CMK (cell line): ENCODE data around the gene LDLR.
"Not testable (repeated sequence)": the region's sequence is repeated elsewhere in the genome, so short reads cannot be mapped to it uniquely, and the experiment has no call there.

ENCODE experiments used
- DNase-seq: peaks from one replicate; pipeline ENCODE4 v3.0.0-alpha.2; 2010; ENCODE audit warnings: low read depth

Gene LDLR

DNA sequence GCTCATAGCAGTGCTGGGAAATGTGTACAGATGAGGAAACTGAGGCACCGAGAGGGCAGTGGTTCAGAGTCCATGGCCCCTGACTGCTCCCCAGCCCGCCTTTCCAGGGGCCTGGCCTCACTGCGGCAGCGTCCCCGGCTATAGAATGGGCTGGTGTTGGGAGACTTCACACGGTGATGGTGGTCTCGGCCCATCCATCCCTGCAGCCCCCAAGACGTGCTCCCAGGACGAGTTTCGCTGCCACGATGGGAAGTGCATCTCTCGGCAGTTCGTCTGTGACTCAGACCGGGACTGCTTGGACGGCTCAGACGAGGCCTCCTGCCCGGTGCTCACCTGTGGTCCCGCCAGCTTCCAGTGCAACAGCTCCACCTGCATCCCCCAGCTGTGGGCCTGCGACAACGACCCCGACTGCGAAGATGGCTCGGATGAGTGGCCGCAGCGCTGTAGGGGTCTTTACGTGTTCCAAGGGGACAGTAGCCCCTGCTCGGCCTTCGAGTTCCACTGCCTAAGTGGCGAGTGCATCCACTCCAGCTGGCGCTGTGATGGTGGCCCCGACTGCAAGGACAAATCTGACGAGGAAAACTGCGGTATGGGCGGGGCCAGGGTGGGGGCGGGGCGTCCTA is 15.9 kb downstream of the LDLR start:
- no peak for DNase-seq

DNA sequence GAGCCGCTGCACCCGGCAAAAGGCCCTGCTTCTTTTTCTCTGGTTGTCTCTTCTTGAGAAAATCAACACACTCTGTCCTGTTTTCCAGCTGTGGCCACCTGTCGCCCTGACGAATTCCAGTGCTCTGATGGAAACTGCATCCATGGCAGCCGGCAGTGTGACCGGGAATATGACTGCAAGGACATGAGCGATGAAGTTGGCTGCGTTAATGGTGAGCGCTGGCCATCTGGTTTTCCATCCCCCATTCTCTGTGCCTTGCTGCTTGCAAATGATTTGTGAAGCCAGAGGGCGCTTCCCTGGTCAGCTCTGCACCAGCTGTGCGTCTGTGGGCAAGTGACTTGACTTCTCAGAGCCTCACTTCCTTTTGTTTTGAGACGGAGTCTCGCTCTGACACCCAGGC is 17.2 kb downstream of the LDLR start:
- DNase-seq: no peak

DNA sequence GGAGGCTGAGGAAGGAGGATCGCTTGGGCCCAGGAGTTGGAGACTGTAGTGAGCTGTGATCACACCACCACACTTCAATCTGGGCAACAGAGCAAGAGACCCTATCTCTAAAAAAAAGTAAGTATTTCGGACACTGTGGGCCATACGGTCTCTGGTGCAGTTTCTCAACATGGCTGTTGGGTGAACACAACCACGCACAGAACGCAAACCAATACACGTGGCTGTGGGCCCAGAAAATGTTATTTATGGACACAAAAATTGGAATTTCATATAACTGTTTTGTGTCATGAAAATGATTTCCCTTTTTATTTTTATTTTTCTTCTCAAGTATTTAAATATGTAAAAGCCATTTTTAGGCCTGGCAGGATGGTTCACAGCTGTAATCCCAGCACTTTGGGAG is 19.5 kb downstream of the LDLR start:
- DNase-seq: no peak

DNA sequence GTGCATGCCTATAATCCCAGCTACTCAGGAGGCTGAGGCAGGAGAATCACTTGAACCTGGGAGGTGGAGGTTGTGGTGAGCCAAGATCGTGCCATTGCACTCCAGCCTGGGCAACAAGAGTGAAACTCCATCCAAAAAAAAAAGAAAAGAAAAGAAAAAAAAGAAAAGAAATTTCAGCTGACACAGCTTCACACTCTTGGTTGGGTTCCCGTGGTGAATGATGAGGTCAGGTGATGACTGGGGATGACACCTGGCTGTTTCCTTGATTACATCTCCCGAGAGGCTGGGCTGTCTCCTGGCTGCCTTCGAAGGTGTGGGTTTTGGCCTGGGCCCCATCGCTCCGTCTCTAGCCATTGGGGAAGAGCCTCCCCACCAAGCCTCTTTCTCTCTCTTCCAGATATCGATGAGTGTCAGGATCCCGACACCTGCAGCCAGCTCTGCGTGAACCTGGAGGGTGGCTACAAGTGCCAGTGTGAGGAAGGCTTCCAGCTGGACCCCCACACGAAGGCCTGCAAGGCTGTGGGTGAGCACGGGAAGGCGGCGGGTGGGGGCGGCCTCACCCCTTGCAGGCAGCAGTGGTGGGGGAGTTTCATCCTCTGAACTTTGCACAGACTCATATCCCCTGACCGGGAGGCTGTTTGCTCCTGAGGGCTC is 22.0 kb downstream of the LDLR start:
- DNase-seq: no peak

DNA sequence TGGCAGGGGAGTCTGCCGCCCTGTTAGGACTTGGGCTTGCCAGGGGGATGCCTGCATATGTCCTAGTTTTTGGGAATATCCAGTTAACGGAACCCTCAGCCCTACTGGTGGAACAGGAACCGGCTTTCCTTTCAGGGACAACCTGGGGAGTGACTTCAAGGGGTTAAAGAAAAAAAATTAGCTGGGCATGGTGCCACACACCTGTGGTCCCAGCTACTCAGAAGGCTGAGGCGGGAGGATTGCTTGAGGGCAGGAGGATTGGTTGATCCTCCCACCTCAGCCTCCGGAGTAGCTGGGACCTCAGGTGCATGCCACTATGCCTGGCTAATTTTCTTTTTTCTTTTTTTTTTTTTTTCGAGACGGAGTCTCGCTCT is 22.5 kb downstream of the LDLR start:
- DNase-seq: no peak

DNA sequence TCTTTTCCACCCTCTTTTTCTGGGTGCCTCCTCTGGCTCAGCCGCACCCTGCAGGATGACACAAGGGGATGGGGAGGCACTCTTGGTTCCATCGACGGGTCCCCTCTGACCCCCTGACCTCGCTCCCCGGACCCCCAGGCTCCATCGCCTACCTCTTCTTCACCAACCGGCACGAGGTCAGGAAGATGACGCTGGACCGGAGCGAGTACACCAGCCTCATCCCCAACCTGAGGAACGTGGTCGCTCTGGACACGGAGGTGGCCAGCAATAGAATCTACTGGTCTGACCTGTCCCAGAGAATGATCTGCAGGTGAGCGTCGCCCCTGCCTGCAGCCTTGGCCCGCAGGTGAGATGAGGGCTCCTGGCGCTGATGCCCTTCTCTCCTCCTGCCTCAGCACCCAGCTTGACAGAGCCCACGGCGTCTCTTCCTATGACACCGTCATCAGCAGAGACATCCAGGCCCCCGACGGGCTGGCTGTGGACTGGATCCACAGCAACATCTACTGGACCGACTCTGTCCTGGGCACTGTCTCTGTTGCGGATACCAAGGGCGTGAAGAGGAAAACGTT is 24.0 kb downstream of the LDLR start:
- no peak for DNase-seq

DNA sequence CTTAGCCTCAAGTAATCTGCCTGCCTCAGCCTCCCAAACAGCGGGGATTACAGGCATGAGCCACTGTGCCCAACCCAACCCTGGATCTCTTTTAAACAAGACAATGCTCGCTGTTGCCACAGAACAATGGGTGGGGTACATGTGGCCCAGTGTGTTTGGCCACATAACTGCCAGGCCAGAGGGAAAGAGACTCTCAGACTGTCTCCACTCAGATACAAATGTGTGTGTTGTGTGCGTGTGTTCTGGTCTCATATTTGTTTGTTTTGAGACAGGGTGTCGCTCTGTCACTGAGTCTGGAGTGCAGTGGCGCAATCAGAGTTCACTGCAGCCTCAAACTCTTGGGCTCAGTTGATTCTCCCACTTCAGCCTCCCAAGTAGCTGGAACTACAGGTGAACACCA is 25.8 kb downstream of the LDLR start:
- DNase-seq: no peak

DNA sequence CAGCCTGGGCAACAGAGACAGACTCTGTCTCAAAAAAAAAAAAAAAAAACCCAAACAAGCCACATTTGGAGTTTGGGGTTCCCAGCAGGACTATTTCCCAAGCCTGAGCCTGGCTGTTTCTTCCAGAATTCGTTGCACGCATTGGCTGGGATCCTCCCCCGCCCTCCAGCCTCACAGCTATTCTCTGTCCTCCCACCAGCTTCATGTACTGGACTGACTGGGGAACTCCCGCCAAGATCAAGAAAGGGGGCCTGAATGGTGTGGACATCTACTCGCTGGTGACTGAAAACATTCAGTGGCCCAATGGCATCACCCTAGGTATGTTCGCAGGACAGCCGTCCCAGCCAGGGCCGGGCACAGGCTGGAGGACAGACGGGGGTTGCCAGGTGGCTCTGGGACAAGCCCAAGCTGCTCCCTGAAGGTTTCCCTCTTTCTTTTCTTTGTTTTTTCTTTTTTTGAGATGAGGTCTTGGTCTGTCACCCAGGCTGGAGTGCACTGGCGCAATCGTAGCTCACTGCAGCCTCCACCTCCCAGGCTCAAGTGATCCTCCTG is 26.7 kb downstream of the LDLR start:
- DNase-seq: no peak

DNA sequence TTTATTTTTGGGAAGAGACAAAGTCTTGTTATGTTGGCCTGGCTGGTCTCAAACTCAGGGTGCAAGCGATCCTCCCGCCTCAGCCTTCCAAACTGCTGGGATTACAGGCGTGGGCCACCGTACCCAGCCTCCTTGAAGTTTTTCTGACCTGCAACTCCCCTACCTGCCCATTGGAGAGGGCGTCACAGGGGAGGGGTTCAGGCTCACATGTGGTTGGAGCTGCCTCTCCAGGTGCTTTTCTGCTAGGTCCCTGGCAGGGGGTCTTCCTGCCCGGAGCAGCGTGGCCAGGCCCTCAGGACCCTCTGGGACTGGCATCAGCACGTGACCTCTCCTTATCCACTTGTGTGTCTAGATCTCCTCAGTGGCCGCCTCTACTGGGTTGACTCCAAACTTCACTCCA is 27.2 kb downstream of the LDLR start:
- no peak for DNase-seq

DNA sequence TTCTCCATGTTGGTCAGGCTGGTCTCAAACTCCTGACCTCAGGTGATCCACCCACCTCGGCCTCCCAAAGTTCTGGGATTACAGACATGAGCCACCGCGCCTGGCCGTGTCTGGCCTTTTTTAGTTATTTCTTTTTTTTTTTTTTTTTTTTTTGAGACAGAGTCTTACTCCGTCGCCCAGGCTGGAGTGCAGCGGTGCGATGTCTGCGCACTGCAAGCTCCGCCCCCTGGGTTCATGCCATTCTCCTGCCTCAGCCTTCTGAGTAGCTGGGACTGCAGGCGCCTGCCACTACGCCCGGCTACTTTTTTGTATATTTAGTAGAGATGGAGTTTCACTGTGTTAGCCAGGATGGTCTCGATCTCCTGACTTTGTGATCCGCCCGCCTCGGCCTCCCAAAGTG is 32.7 kb downstream of the LDLR start:
- DNase-seq: not testable (repeated sequence)

DNA sequence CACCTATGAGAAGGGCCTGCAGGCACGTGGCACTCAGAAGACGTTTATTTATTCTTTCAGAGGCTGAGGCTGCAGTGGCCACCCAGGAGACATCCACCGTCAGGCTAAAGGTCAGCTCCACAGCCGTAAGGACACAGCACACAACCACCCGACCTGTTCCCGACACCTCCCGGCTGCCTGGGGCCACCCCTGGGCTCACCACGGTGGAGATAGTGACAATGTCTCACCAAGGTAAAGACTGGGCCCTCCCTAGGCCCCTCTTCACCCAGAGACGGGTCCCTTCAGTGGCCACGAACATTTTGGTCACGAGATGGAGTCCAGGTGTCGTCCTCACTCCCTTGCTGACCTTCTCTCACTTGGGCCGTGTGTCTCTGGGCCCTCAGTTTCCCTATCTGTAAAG is 33.9 kb downstream of the LDLR start:
- DNase-seq: no peak

DNA sequence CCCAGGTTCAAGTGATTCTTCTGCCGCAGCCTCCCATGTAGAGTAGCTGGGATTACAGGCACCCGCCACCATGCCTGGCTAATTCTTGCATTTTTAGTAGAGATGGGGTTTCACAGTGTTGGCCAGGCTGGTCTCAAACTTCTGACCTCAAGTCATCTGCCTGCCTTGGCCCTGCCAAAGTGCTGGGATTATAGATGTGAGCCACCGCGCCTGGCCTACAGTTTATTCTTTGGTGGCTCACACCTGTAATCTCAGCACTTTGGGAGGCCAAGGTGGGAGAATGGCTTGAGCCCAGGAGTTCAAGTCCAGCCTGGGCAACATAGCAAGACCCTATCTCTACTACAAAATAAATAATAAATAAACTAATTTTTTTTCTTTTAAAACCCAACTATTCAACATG is 34.9 kb downstream of the LDLR start:
- DNase-seq: not testable (repeated sequence)

DNA sequence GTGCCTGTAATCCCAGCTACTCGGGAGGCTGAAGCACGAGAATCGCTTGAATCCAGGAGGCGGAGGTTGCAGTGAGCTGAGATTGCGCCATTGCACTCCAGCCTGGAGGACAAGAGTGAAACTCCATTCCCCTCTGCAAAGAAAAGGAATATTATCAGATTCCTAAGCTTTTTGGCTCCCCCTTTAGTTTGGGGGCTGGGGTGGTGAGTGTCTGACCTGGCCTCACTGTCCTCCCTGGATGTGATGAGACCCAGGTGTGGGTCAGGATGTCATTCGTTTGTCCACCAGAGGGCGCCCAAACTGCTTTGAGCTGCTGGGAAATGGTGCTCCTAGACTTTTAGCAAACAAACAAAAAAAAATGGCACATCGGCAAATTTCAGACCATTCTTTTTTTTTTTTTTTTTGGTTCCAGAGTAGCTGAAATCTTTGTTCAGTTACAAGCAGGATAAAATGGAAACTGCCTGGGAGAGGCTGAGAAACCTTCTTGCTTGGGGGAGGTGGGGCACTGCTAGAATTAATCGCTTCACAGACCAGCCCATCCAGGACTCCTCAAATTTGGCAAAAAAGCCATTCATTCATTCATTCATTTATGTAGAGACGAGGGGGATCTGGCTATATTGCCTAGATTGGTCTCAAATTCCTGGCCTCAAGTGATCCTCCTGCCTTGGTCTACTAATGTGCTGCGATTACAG is 36.9 kb downstream of the LDLR start:
- DNase-seq: peak; percentile 34

DNA sequence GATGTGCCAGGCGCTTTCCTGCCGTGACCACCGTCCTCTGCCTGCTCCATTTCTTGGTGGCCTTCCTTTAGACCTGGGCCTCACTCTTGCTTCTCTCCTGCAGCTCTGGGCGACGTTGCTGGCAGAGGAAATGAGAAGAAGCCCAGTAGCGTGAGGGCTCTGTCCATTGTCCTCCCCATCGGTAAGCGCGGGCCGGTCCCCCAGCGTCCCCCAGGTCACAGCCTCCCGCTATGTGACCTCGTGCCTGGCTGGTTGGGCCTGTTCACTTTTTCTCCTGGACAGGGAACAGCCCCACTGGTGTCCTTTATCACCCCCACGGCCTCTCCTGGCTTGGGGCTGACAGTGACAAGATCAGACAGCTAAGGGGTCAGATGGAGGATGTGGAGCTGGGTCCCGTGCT is 38.6 kb downstream of the LDLR start:
- DNase-seq: no peak

DNA sequence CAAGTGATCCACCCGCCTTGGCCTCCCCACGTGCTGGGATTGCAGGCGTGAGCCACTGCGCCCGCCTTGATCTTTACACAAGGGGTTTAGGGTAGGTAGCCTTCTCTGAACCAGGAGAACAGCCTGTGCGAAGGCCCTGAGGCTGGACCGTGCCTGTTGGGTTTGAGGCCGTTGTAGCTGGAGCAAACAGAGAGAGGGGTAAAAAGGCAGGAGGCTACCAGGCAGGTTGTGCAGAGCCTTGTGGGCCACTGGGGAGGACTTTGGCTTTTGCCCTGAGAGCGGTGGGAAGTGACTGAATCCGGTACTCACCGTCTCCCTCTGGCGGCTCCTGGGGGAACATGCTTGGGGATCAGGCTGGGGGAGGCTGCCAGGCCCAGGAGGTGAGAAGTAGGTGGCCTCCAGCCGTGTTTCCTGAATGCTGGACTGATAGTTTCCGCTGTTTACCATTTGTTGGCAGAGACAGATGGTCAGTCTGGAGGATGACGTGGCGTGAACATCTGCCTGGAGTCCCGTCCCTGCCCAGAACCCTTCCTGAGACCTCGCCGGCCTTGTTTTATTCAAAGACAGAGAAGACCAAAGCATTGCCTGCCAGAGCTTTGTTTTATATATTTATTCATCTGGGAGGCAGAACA is 41.7 kb downstream of the LDLR start:
- no peak for DNase-seq

DNA sequence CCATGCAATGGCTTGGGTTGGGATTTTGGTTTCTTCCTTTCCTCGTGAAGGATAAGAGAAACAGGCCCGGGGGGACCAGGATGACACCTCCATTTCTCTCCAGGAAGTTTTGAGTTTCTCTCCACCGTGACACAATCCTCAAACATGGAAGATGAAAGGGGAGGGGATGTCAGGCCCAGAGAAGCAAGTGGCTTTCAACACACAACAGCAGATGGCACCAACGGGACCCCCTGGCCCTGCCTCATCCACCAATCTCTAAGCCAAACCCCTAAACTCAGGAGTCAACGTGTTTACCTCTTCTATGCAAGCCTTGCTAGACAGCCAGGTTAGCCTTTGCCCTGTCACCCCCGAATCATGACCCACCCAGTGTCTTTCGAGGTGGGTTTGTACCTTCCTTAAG is 42.2 kb downstream of the LDLR start:
- DNase-seq: no peak

DNA sequence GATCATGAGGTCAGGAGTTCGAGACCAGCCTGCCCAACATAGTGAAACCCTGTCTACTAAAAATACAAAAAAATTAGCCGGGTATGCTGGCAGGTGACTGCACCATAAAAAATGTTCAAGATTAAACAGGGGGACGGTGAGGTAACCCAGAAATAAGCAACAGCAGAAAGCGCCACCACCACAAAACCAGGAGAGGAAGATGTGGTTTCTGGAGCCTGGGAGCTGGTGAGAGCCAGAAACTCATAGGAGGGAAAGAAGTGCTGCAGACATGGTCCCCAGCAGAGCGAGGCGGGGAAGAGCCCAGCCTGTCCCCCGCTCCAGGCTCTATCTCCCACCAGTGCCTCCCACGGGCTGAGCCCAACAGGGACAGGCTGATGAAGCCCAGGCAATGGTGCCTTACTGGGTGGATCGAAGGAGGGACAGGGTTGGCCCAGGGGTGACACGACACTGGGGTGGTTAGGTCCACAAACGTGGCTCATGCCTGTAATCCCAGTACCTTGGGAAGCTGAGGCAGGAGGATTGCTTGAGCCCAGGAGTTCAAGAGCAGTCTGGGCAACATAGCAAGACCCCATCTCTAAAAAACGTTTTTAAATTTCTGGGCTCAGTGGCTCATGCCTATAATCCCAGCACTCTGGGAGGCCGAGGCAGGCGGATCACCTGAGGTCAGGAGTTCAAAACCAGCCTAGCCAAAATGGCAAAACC is 47.3 kb downstream of the LDLR start:
- DNase-seq: no peak

DNA sequence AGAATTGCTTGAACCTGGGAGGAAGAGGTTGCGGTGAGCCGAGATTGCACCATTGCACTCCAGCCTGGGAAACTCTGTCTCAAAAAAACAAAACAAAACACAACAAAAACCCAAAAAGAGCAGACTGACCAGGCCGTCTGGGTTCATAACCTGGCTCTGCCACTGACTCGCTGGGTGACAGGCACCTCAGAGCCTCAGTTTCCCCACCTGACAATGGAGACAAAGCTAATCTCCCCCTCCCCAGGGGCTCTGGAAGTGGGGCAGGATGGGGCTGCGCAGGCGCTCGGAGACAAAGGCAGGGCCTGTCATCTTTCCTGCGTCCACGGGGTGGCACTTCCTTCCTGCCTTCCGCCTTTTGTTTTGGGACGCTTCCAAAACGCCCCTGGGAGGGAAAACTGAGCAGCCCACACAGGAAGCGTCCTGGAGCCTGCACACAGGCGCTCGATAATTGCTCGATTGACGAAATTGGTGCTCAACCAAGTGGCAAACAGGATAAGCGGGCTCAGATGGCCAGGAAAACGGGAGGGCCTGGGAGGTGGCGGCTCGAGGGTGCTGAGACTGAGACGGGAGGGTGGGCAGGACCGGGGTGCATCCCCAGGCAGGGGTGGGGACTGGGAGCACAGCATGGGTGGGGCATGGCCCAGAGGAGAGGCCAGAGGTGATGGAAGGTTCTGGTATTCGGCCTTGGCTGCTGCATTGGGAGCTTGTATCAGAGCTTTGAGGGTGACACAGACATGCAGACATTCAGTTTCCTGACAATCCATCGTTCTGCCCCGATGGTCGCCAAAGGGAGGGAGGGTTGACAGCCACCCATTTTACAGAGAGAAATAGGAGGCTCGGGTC is 48.5 kb downstream of the LDLR start:
- peak; percentile 40 for DNase-seq

DNA sequence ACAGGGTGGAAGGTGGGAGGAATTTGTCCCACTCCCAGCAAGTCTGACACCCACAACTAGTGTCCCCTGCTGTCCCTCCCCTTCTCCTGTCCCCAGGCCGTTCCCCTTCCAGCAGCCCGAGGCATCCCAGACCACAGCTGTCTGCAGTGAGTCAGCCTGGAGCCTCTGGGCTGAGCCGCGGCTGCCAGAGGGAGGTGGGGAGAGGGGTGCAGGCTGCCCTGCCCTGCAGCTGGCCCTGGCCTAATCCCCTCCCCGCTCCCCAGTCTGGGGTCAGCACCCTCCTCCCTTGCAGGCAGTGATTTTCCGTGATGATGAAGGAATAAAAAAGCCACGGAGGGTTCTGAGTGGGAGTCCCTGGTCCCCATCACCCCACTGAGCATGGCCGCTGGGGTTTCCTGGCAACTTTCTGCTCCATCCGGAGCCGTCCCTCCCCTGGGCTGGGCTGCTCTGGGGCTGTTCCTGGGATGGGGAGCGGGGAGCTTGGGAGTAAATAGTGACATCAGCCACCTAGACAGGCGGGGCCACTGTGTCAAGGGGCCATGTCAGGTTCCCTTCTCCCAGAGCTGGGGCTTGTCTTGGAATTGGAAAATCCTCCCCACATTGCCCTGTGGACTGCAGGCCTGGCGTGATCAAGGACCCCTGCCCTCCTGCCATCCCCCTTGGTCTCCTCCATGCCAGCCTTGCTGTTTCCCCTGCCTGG is 49.5 kb downstream of the LDLR start:
- DNase-seq: no peak

DNA sequence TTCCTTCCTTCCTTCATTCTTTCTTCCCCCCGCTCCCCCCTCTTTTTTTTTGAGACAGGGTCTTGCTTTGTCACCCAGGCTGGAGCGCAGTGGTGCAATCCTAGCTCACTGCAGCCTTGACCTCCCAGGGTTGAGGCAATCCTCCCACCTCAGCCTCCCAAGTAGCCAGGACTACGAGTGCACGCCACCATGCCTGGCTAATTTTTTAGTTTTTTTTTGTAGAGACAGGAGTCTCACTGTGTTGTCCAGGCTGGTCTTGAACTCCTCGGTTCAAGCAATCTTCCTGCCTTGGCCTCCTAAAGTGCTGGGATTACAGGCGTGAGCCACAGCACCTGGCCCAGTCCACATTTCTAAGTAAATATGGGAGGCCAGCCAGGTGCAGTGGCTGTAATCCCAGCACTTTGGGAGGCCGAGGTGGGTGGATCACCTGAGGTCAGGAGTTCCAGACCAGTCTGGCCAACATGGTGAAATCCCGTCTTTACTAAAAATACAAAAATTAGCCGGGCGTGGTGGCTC is 50.8 kb downstream of the LDLR start:
- DNase-seq: not testable (repeated sequence)
